ENCODE data around the gene HCRT.
A peak's percentile ranks its signal among the peaks of the same experiment; 100 is the strongest.
"Not testable (repeated sequence)": the region's sequence is repeated elsewhere in the genome, so short reads cannot be mapped to it uniquely, and the experiment has no call there.

The HCRT gene

DNA sequence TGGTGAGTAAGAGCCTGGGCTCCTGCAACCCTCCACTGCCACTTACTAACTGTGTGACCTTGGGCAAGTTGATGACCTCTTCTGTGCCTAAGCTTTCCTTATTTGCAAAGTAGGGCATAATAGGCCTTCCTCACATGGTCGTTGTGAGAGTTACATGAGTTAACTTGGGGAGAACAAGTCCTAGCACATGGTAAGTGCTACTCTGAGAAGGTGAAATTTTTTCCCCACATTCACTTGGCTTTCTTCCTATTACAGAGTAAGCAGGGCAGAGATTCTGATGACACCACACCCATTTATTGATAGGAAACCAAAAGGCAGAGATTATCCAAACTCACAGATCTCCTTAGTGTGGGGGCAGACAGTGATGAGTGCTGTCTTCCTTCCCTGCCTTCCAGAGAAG, 5.9 kb downstream of the HCRT start:
- no peak for DNase-seq

DNA sequence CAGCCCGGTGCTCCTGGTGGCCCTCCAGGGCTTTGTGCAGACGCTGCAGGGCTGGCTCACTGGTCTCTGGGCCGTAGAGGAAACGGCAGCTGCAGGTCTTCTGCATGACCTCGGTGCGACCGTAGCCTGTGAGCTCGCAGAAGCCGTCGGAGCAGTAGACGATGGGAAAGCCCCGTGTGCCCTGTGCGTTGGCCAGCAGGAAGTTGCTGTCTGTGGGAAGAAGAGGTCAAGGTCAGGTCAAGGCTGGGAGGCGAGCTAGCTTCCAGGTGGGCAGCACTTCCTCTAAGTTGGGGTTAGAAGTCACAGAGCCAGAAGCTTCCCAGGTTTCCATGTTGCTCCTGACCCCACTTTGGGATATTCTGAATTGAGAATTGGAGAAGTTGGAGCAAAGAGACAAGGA, 6.4 kb downstream of the HCRT start:
- DNase-seq = no peak

DNA sequence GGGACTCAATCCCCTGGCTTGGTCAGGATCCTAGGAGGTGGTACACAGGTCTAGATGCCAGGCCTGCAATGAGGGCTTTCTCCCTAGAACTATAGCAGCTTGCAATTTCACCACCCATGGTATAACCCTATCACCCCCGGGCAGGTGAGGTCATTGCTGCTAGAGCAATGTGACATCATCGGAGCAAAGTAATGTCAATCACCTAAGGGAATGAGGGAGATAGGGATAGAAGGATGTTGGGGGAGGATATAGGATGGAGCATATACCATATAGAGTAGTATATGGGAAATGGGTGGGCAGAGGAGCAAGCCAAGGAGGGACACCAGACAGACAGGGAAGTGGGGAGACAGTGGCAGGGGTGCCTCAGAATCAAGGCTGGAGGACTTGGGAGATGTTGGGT, 7.6 kb downstream of the HCRT start:
- no peak for DNase-seq

DNA sequence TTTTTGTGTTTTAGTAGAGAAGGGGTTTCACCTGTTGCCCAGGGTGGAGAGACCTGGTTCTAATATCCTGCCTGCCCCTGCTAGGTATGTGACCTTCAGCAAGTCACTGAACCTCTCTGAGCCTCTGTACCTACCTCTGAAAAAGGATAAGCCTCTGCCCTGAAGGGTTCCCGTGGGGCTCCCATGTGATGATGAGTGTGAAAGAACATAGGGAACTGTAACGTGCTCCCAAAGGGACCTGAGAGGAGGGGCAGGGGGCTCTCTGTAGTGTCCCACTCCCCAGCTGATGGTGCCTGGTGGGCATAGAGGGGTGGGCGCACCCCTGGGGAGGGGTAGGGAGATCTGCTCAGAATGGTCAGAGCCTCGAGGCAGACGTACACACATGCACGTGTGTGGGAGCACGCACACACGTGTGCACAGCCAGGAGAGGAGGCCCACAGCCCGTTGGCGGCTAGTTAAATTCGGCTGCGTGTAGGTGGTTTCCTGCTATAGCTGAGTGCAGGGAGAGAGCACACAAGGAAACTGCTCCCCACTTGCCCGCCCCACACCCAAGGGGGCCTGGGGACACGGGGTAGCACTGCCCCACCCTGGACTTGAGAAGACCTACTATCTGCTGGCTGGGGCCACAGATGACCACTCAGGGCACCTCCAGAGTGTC, 11.0 kb downstream of the HCRT start:
- no peak for DNase-seq

DNA sequence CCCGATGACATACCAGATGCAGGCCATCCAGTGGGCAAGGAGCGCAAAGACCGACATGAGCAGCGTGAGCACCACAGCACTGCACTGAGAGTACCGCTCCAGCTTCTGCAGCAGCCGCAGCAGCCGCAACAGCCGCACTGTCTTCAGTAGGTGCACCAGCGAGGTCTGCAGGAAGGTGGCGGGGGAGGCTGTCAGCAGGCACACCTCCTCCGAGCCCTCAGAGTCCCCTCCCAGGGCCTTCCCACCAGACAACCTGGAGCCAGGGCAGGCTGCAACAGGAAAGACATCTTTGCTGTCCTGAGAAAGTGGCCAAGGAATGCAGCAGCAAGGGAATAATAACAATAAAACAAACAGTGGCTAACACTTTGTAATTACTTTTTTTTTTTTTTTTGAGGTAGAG, 13.4 kb downstream of the HCRT start:
- no peak for DNase-seq

DNA sequence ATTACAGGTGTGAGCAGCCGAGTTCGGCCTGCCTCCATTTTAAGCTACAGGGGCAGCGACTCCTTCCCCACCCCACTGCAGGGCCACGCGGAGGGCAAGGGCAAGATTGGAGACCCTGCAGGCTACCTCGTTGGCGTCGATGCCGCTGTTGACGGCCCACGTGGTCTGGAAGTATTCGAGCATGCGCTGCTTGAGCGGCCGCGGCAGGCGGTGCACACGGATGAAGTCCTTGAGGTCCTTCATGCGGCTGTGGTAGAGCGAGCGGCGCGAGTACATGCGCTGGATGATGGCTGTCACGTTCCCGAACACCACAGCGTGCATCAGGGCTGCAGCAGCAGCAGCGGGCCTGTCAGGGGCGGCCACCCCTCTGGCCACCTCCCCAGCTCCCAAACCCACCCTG, 15.9 kb downstream of the HCRT start:
- no peak for DNase-seq

DNA sequence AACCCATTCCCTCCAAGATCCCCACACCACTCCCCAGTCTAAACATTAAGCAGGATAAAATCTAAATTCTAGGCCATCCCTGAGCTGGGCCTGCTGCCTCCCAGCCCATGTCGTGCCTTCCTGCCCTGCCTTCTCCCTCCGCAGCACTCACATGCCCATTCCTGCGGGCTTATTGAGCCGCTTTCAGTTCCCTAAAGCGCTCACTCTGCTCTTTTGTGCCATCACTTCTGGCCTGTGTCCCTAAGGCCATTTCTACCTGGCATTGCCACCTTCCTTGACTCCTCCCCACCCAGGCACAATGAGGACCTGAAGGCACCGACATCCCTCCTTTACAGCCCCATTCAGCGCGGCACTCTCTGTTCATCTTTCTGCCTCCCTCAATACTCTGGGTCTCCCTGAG, 17.4 kb downstream of the HCRT start:
- no peak for DNase-seq

DNA sequence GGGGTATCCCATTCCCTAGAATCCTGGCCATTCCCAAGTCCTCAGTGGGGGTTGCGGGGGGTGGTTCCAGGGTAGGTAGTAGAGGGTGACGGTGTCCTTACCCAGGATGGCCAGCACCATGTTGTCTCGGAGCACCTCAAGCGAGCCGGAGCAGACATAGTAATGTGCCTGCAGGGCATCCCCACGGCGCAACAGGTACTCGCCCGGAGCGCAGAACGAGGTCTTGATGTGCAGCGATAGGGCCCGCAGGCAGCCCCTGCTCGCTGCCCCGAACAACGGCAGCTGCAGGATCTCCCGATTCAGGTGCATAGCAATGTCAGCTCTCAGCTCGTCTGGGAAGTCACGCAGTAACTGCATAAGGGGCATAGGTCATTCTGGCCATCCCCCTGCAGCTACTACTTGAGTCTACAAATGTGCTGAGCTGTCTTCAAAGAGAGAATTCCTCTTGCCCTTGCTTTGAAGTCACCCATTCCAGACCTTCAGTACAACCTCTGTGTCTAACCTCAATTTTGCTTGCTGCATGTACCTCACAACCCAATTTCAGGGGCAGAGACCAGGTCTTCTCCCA, 19.0 kb downstream of the HCRT start:
- no peak for DNase-seq

DNA sequence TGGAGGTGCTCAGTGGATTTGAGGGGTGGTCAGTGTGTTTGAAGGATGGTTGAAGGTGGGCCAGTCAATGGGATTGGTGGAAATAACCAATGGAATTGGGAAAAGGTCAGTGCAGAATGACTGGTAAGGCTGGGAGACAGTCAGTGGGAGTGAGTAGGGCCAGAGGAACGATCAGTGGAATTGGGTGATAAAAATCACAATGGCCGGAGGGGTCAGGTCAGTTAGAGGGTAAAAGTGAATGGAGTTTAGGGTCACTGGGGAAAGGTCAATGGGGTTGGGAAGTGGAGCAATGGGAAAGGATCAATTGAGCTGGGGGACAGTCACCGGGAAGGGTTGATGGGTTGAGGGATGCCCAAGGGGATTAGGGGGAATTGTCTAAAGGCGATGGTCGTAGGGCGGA, 19.5 kb downstream of the HCRT start:
- DNase-seq = no peak

DNA sequence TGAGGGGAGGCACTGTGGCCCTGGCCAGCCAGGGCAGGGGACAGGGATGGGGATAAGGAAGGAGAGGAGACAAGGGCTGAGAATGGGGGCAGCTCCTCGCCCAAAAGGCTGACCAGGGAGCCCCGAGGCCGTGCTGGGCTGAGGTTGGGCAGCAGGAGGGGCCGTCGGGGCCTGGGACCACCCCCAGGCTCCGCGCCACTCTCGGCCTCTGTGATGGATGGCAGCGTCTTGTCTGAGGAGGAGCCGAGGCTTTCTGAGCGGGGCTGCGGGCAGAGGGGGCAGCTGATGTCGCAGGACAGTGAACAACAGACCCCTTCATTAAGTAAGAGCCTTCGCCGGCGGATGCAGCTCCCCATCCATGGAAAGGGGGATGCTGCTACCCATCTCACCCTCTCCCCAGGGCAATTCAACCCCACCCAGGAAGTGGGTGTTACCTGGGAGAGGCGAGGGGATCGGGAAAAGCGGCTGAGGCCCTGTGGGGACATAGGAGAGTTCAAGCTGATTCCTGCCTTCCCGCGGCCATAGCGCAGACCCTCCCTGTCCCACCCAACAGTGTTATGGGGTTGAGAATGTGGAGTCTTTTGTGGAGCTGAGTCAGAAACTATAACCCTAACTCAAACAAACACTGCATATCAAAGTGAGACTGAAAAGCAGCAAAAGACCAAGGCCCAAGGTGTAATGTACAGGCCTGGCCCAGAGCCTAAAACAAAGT, 21.4 kb downstream of the HCRT start:
- DNase-seq = no peak

DNA sequence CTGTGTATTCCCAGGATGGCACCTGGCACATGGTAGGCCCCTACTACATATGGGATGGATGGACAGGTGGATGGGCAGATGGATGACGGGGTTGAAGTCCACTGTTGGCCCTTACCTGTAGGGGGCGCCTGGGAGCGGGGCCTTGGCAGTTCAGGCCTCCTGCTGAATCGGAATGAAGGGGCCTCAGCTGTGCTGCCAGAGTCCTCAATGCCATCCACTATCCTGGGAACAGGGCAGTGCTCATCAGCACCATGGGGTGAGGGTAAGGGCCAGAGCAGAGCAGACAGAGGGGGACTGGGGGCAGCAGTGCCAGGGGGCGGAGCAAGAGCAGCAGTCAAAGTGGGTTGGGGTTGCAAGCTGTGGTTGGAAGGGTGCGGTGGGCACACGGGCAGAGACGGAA, 22.1 kb downstream of the HCRT start:
- no peak for DNase-seq

DNA sequence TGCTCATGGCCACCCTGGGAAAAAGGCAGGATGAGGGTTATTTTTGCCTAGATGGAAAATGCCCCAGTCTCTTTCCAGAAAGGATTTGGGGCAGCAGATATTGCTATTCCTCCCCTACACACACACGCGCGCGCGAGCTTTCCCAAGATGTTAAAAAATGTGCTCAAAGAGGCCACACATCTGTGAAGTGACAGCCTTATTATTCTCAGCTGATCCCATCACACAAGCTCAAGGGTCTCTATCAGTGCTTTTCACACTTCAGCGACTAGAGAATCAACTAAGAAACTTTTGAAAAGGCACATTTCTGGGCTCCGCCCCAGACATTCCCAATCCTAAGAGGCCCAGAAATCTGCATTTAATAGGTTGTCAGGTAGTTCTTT, 24.7 kb downstream of the HCRT start:
- DNase-seq = no peak

DNA sequence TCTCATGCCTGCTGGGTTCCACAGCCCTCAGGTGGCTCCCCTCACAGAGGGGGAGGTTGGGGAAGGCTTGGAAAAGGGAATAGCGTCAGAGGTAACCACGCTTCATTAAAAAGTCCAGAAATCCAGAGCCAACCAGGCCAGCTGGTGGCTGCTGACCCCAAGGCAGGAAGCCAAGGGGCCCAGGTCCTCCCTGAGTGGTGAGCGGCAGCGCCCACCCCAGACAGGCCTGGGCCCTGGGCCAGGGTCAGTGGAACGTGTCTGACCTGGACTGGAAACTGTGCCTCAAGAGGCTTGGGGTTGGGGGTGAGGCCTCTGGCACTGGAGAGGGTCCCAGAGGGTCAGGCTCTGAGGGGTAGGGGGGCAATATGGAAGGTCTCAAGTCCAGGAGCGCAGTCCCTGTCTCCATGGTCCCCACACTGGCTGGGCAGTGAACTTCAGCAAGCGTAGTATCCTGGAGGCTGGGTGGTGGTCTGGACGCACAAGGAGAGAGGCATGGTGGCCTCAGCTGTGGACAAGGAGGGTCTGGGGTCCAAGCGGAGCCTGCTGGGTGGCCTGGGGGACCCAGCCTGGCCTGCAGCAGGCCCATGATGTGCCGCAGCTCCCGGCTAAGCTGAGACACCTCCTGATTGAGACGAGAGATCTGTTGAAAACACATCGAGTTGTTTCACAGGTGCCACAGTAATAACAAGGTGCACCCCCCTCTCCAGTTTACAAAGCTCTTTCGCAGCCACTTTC, 25.3 kb downstream of the HCRT start:
- DNase-seq = no peak

DNA sequence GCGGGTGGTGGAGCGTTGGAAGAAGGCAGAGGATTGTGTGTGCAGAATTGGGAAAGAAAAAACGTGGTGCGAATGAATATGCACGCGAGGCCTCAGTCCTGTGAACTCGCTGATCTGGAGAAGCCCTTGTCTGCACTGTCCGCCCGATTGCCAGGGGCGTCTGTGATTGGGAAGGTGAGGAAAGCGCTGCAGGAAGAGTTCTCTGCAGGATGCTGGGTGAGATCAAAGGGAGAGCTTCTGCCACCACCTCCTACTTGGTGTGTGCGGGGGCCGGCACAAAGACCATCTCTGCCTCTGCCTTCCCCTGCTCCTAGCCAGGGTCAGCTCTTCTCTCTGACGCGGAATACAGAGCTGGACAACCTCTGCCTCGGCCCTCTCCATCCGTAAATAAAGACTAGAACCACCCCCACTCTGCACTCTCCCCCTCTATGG, 29.6 kb downstream of the HCRT start:
- DNase-seq = no peak

DNA sequence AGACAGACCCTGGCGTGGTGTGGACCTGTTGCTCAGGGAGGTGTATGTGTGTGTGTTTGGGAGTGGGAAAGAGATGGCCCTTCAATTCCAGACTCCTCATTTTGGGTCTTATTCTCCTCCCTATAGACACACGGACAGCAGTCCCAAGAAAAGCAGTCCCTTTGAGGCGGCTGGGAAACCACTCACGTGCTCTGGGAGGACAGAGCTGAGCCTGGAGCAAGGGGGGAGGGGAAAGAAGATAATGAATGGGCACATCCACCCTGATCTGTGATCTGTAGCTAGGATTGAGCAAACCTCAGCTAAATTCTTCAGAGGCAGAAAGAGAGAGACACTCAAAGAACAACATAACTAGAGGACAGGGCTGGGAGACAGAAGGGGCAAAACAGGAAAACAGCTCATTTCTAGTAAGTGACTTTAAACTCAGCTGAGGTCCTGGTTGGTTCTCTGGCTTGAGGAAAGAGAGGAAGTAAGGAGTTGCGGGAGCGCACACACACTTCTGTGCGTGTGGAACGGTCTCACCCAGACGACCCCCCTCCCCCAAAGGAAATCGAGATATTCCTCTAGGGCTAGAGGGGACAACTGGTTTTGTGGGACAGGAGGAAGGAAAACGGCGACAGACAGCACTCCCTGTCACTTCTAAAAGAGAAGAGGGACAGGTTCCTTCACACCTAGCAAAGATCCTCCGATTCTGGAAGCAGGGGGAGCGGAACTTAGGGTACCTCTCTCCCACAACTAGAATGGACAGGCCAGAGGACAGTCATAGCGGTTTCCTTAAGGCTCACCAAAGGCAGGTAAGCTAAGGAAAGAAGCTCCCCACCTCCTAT, 31.1 kb downstream of the HCRT start:
- no peak for DNase-seq

DNA sequence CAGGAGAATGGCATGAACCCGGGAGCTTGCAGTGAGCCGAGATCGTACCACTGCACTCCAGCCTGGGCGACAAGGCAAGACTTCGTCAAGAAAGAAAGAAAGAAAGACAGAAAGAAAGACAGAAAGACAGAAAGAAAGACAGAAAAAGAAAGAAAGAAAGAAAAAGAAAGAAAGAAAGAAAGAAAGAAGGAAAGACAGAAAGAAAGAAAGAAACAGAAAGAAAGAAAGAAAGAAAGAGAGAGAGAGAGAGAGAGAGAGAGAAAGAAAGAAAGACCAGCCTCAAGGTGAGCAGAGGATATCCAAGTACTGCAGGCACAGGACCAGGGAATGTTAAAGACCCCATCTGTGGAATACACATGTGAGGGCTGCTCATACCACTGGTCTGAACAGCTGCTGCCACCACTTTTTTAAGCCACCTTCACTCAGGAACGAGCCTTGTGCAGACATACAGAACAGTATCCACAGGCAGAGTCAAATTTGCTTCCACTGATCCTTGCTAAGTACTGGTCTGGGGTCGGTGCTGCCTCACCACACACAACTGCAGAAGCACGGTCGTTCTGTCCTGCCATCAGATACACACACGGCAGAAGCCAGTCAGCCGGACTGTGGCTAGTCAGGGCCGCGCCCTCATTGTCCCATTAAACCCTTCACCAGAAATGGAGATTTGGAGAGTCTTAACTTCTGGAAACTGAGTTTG, 38.2 kb downstream of the HCRT start:
- DNase-seq = no peak

DNA sequence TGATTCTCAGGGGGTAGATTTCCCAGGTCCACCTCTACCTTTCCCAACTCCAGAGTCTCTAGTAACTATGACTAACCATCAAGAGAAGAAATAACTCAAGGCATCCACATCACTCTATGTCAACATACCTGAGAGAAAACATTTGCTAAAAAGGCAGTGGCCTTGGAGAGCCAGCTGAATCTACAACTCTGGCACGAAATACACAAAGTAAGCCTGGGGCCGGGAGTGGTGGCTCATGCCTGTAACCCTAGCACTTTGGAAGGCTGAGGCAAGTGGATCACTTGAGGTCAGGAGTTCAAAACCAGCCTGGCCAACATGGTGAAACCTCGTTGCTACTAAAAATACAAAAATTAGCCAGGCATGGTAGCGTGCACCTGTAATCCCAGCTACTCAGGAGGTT, 42.1 kb downstream of the HCRT start:
- DNase-seq = not testable (repeated sequence)

DNA sequence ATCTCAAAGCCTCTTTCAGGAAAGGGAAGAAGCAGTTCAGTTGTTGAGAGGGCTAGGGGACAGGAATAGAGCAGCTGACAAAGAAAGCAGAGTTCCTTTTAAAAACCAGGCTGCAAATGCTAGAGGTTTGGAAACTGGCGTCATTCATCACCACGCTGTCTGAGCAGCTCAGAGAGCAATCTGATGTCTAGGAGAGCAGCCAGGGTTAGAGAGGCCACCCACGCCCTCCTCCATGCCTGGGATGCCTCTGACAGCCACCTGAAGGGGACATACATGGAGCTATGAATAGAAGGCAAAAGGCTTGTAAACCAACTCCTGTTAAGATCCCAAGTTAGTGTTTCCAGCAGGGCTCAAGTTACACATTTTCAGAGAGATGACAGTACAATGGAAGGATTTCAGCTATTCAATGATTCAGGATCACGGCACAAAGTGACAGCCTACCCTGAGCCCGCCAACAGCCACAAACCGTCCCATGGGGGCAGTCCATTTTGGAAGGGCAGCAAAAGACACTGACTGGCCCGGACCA, 42.8 kb downstream of the HCRT start:
- DNase-seq = peak; percentile 12

DNA sequence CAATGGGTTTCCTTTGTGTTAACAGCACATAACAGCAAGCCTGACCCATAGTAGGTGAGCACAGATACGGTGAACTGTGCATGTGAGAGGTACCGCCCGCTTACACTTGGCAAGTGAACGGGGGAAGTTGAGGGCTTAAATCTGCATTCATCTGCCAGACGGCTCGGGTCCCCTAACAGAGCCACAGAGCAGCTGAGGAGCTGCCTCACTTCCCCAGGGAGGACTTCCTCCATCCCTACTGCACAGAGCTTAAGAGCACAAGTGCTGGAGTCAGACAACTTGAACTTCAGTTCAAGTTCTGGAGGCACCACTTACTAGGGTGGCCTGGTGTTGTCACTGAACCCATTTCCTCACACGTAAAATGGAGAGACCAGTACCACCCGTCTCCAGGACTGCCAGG, 43.9 kb downstream of the HCRT start:
- DNase-seq = no peak

DNA sequence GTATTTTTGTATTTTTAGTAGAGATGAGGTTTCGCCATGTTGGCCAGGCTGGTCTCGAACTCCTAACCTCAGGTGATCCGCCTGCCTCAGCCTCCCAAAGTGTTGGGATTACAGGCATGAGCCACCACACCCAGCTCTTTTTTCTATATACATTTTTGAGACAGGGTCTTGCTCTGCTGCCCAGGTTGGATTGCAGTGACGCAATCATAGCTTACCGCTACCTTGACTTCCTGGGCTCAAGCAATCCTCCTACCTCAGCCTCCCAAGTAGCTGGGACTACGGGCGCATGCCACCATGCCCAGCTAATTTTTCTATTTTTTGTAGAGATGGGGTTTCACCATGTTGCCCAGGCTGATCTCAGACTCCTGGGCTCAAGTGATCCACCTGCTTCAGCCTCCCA, 44.6 kb downstream of the HCRT start:
- not testable (repeated sequence) for DNase-seq

DNA sequence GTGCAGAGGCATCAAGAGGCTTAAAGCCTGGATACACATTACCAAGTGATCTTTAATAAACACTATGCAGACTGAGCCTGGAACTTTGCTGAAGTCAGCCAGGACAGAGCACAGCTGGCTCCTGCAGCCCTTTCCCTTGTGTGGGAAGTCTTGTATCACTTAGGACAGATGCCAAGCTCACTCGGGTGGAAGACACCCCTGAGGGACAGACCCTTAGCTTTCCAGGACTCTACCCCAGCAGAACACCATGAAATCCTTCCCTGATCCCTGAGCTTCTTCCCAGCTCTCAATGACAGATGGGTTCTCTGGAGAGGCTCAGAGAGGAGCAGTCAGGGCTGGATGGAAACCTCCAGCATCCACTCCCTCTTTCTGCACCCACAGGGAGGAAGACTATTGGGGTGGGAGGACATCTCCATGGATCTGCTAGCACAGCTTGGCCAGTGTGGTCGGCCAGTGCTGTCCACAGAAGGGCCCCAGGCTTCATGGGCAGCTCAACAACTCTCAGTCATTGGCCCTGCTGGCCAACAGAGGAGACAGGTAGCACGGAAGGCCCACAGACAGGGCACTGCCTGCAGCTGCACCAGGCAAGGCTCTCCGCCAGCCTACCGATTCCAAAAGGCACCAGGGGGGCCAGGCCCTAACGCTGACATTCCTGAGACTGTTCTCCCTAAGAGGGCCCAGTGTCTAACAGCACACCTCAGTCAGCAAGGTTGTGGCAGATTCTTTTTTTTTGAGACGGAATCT, 46.3 kb downstream of the HCRT start:
- peak; percentile 82 for DNase-seq

Data from NCI-H2171 treated with DMSO at 0.1 percent for 48 hours (cell line).